Measurements from ENCODE around the gene IQSEC3. TPM values are rescaled to one million over a fixed set of nuclear protein-coding genes. Genes with fewer than 3 reads are reported as not detected.

Gene IQSEC3
- total and polyA plus RNA-seq, 2 of the 13 experiments (the other 11 are each of a cell fraction or from before 2014, with no cell fraction given): not detected

GRCh38 chr12:177980-178828, 111.6 kb downstream of the IQSEC3 start:
- intact Hi-C loops (cut with micrococcal nuclease; ENCODE audit: unreplicated experiment) (loop anchor here (5.0 kb wide), 1 partner anchor 34 kb away; the partner anchor contains the start of gene SLC6A12), in situ Hi-C loops (cut with HindIII; ENCODE audit: extremely low pct_ligation_motif_present, low pct_unique_long_range_greater_than_20kb) (no loop called here)
- Histone ChIP-seq H3K27me3 (ENCODE audit: control insufficient read depth in 1 of 2, insufficient read depth in 2 of 2, low read length in 2 of 2) (peaks cover 13 to 48% of the 10 kb centered on the region in 2 experiments; a peak in 4 of 5 replicates), H3K9me3 (ENCODE audit: low read length) (no peaks in the 10 kb centered on the region), H2AFZ (ENCODE audit: low read length) (no peak overlapping the region), H3K27ac (ENCODE audit: extremely low read length, insufficient read depth, low read length) (no peak overlapping the region), H3K79me2 (ENCODE audit: insufficient read depth, low read length) (no peaks in the 10 kb centered on the region), H3K9ac (ENCODE audit: insufficient read depth, low read depth, low read length) (no peak overlapping the region), H3K36me3 (replicated peaks in 1 of 2; ENCODE audit: control insufficient read depth in 1 of 2, insufficient read depth in 2 of 2, low read length in 2 of 2) (no peaks in the 10 kb centered on the region), H3K4me2 (ENCODE audit: low read depth, low read length) (no peak overlapping the region), H3K4me1 (ENCODE audit: insufficient read depth, low read length) (peaks cover 52% of the 10 kb centered on the region), H4K20me1 (ENCODE audit: insufficient read depth, low read length) (no peaks in the 10 kb centered on the region), H3K4me3 (replicated peaks in 1 of 3; ENCODE audit: insufficient read depth in 1 of 3, low read depth in 2 of 3, low read length in 3 of 3) (no peak overlapping the region)
- BruUV-seq (replicated peaks): no TSS peak
- TF ChIP-seq FOXO1 (CRISPR knock-in tag; IDR thresholded peaks at IDR 0.05) (no peak), ZNF296 (CRISPR knock-in tag; conservative IDR thresholded peaks at IDR 0.05) (no peak), MYC (CRISPR knock-in tag; IDR thresholded peaks at IDR 0.05; ENCODE audit: borderline replicate concordance) (no peak), ZNF225 (CRISPR knock-in tag; IDR thresholded peaks at IDR 0.05) (no peak), SIN3B (IDR thresholded peaks at IDR 0.05; ENCODE audit: low read length) (no peak), ZSCAN20 (CRISPR knock-in tag; IDR thresholded peaks at IDR 0.05; ENCODE audit: borderline replicate concordance) (no peak), RFXANK (CRISPR knock-in tag; IDR thresholded peaks at IDR 0.05) (no peak), HOMEZ (CRISPR knock-in tag; IDR thresholded peaks at IDR 0.05; ENCODE audit: low read depth) (no peak), ISL2 (CRISPR knock-in tag; IDR thresholded peaks at IDR 0.05) (no peak), SRSF4 (IDR thresholded peaks at IDR 0.05; ENCODE audit: low read depth, low read length, poor library complexity, severe bottlenecking) (no peak)
- no peak for DNase-seq (ENCODE audit: low spot score)
- WGBS (ENCODE audit: low lambda C conversion rate): 59% methylated on average over 18 of the region's 20 CpGs
- ATAC-seq: no peak
- ChIA-PET CTCF (ENCODE audit: low intra/inter-chr PET ratio, low total read pairs) (no interaction called here), POLR2A (no interaction called here)
- no peak for FAIRE-seq
